NB4 (cell line): ENCODE results near the gene FAM76A.
"Not testable (repeated sequence)": the region's sequence is repeated elsewhere in the genome, so short reads cannot be mapped to it uniquely, and the experiment has no call there.

Experiments
- DNase-seq: peaks from one replicate; pipeline ENCODE4 v3.0.0; 2010; ENCODE audit warnings: low read depth
- H3K4me3 ChIP-seq: one replicate; pipeline ENCODE4 v1.5.1; 2011; ENCODE audit warnings: mild to moderate bottlenecking, low read depth, low read length, moderate library complexity
- CTCF ChIP-seq: IDR thresholded peaks from one replicate; pipeline ENCODE4 v1.5.1; 2012; ENCODE audit warnings: low read depth, low read length
- MAX ChIP-seq: IDR thresholded peaks from 2 replicates; pipeline ENCODE4 v1.6.1; 2011; ENCODE audit warnings: low read depth, low read length
- MYC ChIP-seq: IDR thresholded peaks from 2 replicates; pipeline ENCODE4 v1.6.1; 2011; ENCODE audit warnings: low read depth, low read length
- POLR2A ChIP-seq: IDR thresholded peaks from 2 replicates; pipeline ENCODE4 v1.6.1; 2011; ENCODE audit warnings: mild to moderate bottlenecking; ENCODE audit not compliant: insufficient read length; ENCODE audit errors: extremely low read depth

The FAM76A gene

GRCh38 chr1:27686223-27686990 lies 39.4 kb upstream of the FAM76A start:
- TF ChIP-seq MYC (no peak), CTCF (no peak), POLR2A (no peak), MAX (no peak)
- no peak for DNase-seq
- no peak overlapping the region for H3K4me3 ChIP-seq

- no peak for DNase-seq
- no peak overlapping the region for H3K4me3 ChIP-seq
- no peak for TF ChIP-seq MAX
- no peak for TF ChIP-seq MYC
Measured at GRCh38 chr1:27687906-27688305, 37.9 kb upstream of the FAM76A start.

- no peak for DNase-seq
- H3K4me3 ChIP-seq = no peak overlapping the region
Measured at GRCh38 chr1:27689423-27690173, 36.2 kb upstream of the FAM76A start.

GRCh38 chr1:27690183-27690582 lies 35.6 kb upstream of the FAM76A start:
- DNase-seq = no peak
- no peak overlapping the region for H3K4me3 ChIP-seq
- TF ChIP-seq CTCF = no peak
- TF ChIP-seq MYC = no peak
- TF ChIP-seq MAX = no peak
- TF ChIP-seq POLR2A = no peak

More at GRCh38 chr1:27689423-27690173, 36.2 kb upstream of the FAM76A start:
- TF ChIP-seq MAX (no peak), MYC (no peak), CTCF (no peak), POLR2A (no peak)

GRCh38 chr1:27696835-27697234 lies 28.9 kb upstream of the FAM76A start:
- DNase-seq, H3K4me3 ChIP-seq: not testable (repeated sequence)

GRCh38 chr1:27704958-27705357 lies 20.8 kb upstream of the FAM76A start:
- DNase-seq = no peak
- TF ChIP-seq MAX (no peak), CTCF (no peak)
- H3K4me3 ChIP-seq = no peak overlapping the region
